Measurements from ENCODE around the gene FLYWCH1.

Gene FLYWCH1

GRCh38 chr16:2987286-2987685, 75.6 kb downstream of the FLYWCH1 start:
- DNase-seq = no peak

- no peak for DNase-seq
Observed at GRCh38 chr16:2987833-2988232, 76.1 kb downstream of the FLYWCH1 start.

GRCh38 chr16:2988590-2989099, 76.9 kb downstream of the FLYWCH1 start:
- DNase-seq = no peak

GRCh38 chr16:2990891-2991290, 79.2 kb downstream of the FLYWCH1 start:
- no peak for DNase-seq

- no peak for DNase-seq
Observed at GRCh38 chr16:2991566-2992261, 80.0 kb downstream of the FLYWCH1 start.

- DNase-seq = no peak
Observed at GRCh38 chr16:2992383-2993081, 80.8 kb downstream of the FLYWCH1 start.

GRCh38 chr16:2996298-2996697, 84.6 kb downstream of the FLYWCH1 start:
- no peak for DNase-seq

GRCh38 chr16:2999929-3000328, 88.2 kb downstream of the FLYWCH1 start:
- DNase-seq = no peak

- DNase-seq = no peak
Observed at GRCh38 chr16:3000540-3000939, 88.8 kb downstream of the FLYWCH1 start.
